Transverse colon (tissue), 3 donors: ENCODE data around the gene IRAK4.

Experiments used
- EP300 ChIP-seq: sonication (generic); formaldehyde crosslinking; IDR thresholded peaks from one replicate; pipeline ENCODE4 v1.6.1; 2017; ENCODE audit warnings: antibody characterized with exemption, low read depth
- POLR2A ChIP-seq: fragments of 450-650 bp; IDR thresholded peaks from one replicate; pipeline ENCODE4 v1.6.1; 2016; ENCODE audit warnings: antibody characterized with exemption, mild to moderate bottlenecking, moderate library complexity
- TF ChIP-seq, protein P1 (sequence below), 5 experiments: fragments of 200-600 bp in 3 of 5; fragments of 450-650 bp in 2 of 5; sonication (generic) in 3 of 5; IDR thresholded peaks; 1 replicate in 2 of 5; 2 replicates in 3 of 5; pipeline ENCODE4 v1.5.1; 2016 to 2017; ENCODE audit warnings: antibody characterized with exemption in 5 of 5, inconsistent platforms in 3 of 5, mild to moderate bottlenecking in 2 of 5, moderate library complexity in 1 of 5

DNA sequence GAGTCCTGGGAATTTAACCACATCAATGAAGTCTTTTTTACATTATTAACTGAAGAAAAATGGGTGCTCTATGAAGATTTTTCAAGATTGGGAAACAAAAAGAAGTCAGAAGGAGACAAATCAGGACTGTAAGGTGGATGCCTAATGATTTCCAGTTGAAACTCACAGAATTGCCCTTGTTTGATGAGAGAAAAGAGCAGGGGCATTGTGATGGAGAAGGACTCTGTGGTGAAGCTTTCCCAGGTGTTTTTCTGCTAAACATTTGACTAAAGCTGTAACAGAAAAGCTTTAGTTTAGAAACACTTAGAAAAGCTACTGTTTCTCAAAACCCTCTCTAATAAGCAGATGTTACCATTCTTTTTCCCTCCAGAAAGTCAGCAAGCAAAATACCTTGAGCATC lies 5.8 kb downstream of the IRAK4 start:
- TF ChIP-seq, protein P1, sequence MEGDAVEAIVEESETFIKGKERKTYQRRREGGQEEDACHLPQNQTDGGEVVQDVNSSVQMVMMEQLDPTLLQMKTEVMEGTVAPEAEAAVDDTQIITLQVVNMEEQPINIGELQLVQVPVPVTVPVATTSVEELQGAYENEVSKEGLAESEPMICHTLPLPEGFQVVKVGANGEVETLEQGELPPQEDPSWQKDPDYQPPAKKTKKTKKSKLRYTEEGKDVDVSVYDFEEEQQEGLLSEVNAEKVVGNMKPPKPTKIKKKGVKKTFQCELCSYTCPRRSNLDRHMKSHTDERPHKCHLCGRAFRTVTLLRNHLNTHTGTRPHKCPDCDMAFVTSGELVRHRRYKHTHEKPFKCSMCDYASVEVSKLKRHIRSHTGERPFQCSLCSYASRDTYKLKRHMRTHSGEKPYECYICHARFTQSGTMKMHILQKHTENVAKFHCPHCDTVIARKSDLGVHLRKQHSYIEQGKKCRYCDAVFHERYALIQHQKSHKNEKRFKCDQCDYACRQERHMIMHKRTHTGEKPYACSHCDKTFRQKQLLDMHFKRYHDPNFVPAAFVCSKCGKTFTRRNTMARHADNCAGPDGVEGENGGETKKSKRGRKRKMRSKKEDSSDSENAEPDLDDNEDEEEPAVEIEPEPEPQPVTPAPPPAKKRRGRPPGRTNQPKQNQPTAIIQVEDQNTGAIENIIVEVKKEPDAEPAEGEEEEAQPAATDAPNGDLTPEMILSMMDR (IDR thresholded peaks at IDR 0.05), result no peak
- TF ChIP-seq EP300, result no peak
- no peak for TF ChIP-seq POLR2A
